Urinary bladder (tissue), 4 donors: ENCODE data around the gene PRSS57. TPM values are rescaled to one million over a fixed set of nuclear protein-coding genes. Genes with fewer than 3 reads are reported as not detected.
"Not testable (repeated sequence)": the region's sequence is repeated elsewhere in the genome, so short reads cannot be mapped to it uniquely, and the experiment has no call there.

Experiments used
- DNase-seq: peaks from one replicate; pipeline ENCODE4 v3.0.0-alpha.2; 2015; ENCODE audit errors: extremely low spot score
- H3K27ac ChIP-seq: one replicate; pipeline ENCODE4 v1.5.1; 2013; ENCODE audit warnings: low read depth, mild to moderate bottlenecking, moderate library complexity
- H3K36me3 ChIP-seq: one replicate; pipeline ENCODE4 v1.6.1; 2013; ENCODE audit warnings: mild to moderate bottlenecking, moderate library complexity; ENCODE audit not compliant: insufficient read depth
- H3K4me1 ChIP-seq: one replicate; pipeline ENCODE4 v1.6.1; 2013; ENCODE audit warnings: mild to moderate bottlenecking, moderate library complexity; ENCODE audit not compliant: insufficient read depth
- H3K4me3 ChIP-seq: one replicate; pipeline ENCODE4 v1.5.1; 2013; ENCODE audit warnings: low read depth, low read length
- WGBS: extraction: QIAGEN DNeasy Blood & Tissue Kit; methylation state at CpG from one replicate; pipeline ENCODE4 v1.1.7; 2013; 5-methylcytosine and 5-hydroxymethylcytosine counted together
- polyA plus RNA-seq: library from polyadenylated mRNA; stranded (reverse); fragments of 200-250 nt; gene quantifications from one replicate; pipeline ENCODE4 v1.2.3, GENCODE V29; 2013
- total RNA-seq: library from RNA; depleted of rRNA; stranded (reverse); fragments of >200 nt; gene quantifications from one replicate; pipeline ENCODE4 v1.2.3, GENCODE V29; 2014
- donor health status: healthy with polysubstance abuse.
- donor health status: healthy.

The PRSS57 gene
- total and polyA plus RNA-seq, 2 donors, result not detected

DNA sequence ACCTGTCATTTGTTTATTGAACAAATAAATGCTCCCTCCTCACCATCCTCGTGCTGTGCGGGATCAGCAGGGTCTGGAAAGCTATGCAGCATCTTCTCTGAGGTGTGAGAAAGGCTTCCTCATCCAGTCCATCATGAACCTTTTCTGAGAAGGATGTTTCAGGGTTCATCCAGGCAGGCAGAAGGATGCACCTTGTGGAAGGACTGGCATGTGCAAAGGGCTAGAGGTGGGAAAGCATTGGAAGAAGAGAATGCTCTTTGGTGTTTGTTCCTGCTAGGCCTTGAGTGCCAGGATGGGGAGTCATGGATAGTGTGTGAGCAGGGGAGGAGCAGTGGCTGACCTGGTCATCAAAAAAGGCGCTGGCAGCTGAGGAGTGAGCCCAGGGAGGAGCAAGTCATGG, 20.1 kb upstream of the PRSS57 start:
- Histone ChIP-seq H3K4me3 (no peak overlapping the region), H3K4me1 (no peaks in the 10 kb centered on the region), H3K27ac (no peak overlapping the region), H3K36me3 (no peaks in the 10 kb centered on the region)
- 98% methylated on average over 3 of the region's 3 CpGs for WGBS
- DNase-seq, result no peak

DNA sequence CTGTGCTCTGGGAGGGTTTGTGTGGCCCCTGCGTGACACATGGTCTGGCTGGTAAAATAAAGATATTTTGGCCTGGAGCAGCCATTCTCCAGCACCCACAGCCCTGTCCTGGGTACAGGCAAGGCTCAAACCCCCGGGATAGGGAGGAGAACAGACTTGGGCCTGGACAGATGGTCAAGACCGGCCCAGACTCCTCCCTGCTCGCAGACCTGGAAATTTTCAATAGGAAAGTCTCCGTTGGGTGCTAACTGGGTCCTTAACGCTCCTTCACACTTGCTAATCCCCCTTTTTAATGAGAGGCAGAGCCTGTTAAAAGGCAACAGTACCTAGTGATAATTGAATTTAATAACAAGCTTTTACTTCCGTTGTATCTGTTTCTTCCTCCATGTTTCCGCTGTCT, 16.0 kb upstream of the PRSS57 start:
- 82% methylated on average over 8 of the region's 8 CpGs for WGBS
- no peak for DNase-seq
- Histone ChIP-seq H3K36me3 (no peaks in the 10 kb centered on the region), H3K4me3 (no peak overlapping the region), H3K4me1 (no peaks in the 10 kb centered on the region), H3K27ac (no peak overlapping the region)

DNA sequence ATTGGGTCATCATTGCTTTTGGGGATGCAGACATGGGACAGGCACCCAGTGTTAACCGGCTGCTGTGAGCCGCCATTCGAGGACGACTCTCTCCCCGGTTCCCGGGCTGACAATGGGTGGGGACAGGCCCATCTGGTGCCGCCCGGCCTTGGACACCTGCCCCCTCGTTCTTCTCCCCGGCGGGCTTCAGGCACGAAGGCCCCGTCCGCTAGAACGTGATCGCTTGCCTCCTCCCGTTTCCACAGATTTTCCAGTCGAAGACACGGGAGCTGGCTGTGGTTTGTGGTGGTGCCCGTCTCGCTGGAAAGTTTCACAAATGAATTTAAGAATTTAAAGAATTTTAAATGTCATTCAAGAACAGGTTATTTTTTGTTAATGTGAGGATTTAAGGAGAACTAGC, 15.5 kb upstream of the PRSS57 start:
- Histone ChIP-seq H3K4me1 (no peaks in the 10 kb centered on the region), H3K36me3 (no peaks in the 10 kb centered on the region), H3K4me3 (peak overlapping the region; percentile 94), H3K27ac (no peak overlapping the region)
- WGBS, result 71% methylated on average over 21 of the region's 21 CpGs
- no peak for DNase-seq

DNA sequence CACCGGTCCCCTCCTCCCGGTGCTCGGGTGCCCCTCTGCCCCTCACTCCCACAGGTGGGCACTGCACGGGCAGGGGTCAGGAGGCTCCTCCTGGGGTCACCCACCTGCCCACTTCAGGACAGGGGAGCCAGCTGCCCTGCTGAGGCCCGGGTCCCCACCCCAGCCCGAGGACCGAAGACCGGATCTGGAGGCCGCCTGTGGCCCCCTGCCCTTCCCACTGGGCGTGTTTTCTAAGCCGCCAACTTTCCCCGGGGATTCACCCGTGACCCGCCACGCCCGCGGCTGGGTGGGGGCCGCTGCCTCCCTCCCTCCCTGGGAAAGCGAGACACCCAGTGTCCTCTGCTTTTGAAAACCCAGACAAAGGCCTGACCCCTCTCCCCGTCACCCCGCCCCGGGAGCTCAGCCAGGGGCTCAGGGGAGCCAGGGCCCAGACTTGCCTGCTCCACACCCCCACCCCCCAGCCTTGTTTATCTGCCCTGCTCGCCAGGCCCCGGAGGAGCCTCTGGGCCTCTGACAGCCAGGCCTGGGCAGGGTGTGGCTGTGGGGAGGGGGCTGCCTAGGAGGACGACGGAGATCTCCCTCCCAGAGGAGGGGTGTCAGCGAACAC, 14.8 kb upstream of the PRSS57 start:
- Histone ChIP-seq H3K27ac (peak overlapping the region; percentile 42), H3K36me3 (no peaks in the 10 kb centered on the region), H3K4me3 (peak overlapping the region; percentile 94), H3K4me1 (no peaks in the 10 kb centered on the region)
- WGBS, result 10% methylated on average over 27 of the region's 27 CpGs
- DNase-seq, result no peak

DNA sequence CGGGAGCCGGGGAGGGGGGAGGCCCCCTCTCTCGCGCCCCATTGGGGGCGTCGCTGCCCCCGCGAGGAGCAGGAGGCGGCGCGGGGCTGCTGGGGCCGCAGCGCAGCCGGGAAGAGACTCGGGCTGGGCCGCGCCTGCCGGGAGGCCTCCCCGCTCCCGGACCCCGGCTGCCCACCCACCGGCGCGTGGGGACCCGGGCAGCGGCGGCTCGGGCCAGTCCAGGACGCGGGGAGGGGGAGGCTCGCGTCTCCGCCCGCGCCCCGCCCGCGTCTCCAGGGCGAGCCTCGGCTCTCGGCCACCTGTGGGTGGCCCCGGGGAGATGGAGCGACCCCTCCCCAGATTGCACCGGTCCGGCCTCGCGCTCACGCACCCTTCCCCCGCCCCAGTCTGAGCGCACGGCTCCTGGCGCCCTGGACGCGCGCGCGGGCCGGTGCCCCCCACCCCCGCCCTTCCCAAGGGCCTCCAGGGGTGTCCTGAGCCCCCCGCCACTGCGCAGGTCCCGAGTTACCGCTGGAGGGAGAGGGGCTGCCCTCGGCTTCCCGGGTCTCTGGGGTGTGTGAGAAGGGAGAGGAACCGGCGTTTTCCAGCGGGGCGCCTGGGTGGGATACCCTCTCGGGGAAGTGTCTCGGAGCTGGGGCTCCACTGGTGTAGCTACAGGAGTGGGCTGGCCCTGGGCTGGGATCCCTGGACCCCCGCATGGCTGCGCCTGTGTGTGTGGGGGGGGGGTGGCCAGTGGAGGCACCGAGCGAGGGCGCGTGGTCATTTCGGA, 14.1 kb upstream of the PRSS57 start:
- under 1% methylated on average over 75 of the region's 78 CpGs for WGBS
- H3K4me1 ChIP-seq, result no peaks in the 10 kb centered on the region
- DNase-seq, result no peak
- H3K27ac ChIP-seq, result peak overlapping the region; percentile 42
- H3K4me3 ChIP-seq, result peak overlapping the region; percentile 94
- no peaks in the 10 kb centered on the region for H3K36me3 ChIP-seq

DNA sequence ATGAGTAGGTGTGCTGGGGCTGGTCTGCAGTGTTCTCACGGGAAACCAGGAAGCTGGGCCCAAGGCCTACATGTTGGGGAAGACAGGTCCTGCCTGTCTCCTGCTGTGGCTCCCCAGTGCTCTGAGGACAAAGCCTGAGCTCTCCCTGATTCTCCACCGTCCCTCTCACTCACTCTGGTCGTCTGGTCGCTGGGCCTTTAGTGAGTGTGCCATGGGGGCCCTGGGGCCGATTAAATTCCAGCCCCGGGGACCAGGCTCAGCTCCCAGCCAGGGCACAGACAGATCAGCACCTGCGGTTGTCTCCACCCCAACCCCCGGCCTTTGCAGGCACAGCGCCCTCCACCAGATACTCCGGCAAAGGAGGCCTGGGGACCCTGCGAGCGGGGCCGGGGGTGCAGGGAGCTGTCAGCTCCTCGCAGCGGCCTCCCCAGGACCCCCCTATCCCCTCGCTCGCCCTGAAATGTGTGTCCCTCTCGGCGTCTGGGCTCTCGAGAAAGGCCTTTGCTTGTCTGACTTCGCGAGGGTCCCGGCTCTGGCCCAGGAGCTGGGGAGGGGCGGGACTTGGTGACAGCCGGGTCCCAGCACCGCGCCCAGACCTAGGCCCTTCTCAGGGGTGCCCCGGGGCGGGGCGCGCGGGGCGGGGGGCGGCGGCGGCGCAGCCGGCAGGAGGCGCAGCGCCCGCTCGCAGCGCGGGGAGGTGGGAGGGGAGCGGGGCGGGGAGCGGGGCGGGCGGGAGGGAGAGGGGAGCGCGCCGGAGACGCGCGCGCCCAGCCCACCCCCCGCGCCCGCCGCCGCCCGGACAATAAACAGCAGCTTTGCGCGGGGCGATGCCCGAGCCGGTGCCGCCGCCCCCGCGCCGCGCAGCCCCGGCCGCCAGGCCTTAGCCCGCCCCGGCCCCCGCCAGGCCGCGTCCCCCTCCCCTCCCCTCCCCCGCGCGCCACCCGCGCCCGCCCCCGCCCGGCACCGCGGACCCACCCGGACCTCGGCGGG, 13.2 kb upstream of the PRSS57 start, which contains the start of gene PALM:
Gene PALM (plus strand): TSS at position 782 of the 990 bp plus-strand sequence. CDS start 212 bp downstream, outside the sequence.
- peak within 1 kb of the TSS; percentile 51 for H3K27ac ChIP-seq
- no peak for DNase-seq
- peak within 1 kb of the TSS; percentile 94 for H3K4me3 ChIP-seq
- no peaks in the 10 kb centered on the region for H3K36me3 ChIP-seq
- no peaks in the 10 kb centered on the region for H3K4me1 ChIP-seq
- 9% methylated on average over 74 of the region's 93 CpGs for WGBS

DNA sequence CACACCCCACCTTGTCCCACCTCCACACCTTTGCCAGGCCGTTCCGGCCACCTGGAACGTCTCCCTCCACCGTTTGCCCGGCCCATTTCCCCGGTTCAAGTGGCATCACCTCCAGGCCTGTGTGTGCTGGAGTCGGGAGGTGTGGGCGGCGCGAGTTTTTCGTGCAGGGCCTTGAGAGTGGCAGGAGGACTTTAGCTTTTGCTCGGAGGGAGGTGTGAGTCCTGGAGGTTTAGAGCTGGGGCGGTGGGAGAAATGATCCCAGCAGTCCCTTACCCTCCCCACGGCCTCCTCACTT, 9.1 kb upstream of the PRSS57 start:
- WGBS, result 35% methylated on average over 14 of the region's 14 CpGs
- no peak overlapping the region for H3K4me3 ChIP-seq

DNA sequence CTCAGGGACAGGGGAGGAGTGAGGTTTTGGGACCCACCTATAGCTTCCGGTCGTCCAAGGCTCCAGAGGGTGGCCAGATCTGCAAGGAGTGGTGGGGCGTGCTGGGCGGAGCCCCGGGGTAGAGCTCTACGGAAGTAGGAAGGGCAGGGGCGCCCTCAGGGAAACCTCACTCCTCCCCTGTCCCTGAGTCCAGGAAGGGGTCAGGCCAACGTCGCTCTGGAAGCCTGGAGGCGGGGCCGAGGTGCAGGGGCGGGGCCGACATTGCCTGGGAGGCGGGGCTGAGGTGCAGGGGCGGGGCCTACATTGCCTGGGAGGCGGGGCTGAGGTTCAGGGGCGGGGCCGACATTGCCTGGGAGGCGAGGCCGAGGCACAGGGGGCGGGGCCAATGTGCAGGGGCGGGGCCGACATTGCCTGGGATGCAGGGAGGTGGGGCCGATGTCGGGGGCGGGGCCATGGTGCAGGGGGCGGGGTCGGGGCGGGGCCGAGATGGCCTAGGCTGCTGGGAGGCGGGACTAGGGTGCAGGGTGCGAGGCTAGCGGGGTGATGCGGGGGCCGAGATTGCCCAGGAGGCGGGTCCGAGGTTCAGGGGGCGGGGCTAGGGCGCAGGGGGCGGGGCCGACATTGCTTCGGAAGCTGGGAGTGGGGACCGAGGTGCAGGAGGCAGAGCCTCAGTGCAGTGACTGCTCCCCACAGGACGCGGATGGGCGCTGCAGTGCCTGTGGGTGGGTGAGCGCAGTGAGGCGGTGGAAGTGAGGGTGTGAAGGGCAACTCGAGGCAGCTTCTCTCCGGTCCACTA, 8.6 kb upstream of the PRSS57 start:
- H3K4me1 ChIP-seq, result no peaks in the 10 kb centered on the region
- no peaks in the 10 kb centered on the region for H3K36me3 ChIP-seq
- 7% methylated on average over 50 of the region's 50 CpGs for WGBS
- H3K4me3 ChIP-seq, result no peak overlapping the region
- H3K27ac ChIP-seq, result no peak overlapping the region
- DNase-seq, result no peak

More for the DNA sequence above, 9.1 kb upstream of the PRSS57 start:
- Histone ChIP-seq H3K27ac (no peak overlapping the region), H3K4me1 (no peaks in the 10 kb centered on the region), H3K36me3 (no peaks in the 10 kb centered on the region)
- no peak for DNase-seq

DNA sequence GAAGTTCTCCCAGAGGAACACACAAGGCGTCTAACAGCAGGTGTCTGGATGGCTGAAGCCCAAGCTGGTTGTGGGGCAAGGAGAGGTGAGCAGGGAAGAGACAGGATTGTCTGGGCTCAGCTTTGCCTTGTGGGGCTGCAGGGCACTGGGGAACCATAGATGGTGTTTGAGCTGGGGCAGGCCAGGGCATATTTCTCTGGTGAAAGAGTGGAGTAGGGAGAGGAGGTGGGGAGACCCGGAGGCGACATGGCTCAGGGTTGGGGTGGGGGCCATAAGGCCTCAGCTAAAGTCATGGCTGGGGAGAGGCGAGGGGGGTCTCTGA, 8.0 kb upstream of the PRSS57 start:
- no peaks in the 10 kb centered on the region for H3K4me1 ChIP-seq
- no peaks in the 10 kb centered on the region for H3K36me3 ChIP-seq
- no peak overlapping the region for H3K27ac ChIP-seq
- WGBS, result 53% methylated on average over 4 of the region's 4 CpGs
- H3K4me3 ChIP-seq, result no peak overlapping the region
- no peak for DNase-seq

DNA sequence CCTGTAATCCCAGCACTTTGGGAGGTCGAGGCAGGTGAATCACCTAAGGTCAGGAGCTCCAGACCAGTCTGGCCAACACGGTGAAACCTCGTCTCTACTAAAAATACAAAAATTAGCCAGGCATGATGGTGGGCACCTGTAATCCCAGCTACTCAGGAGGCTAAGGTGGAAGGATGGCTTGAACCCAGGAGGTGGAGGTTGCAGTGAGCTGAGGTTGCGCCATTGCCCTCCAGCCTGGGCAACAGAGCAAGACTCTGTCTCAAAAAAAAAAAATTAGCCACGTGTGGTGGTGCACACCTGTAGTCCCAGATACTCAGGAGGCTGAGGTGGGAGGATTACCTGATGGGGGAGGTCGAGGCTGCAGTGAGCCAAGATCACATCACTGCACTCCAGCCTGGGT, 7.6 kb upstream of the PRSS57 start:
- DNase-seq, H3K27ac ChIP-seq, H3K36me3 ChIP-seq, H3K4me3 ChIP-seq, H3K4me1 ChIP-seq: not testable (repeated sequence)
- 80% methylated on average over 6 of the region's 6 CpGs for WGBS

DNA sequence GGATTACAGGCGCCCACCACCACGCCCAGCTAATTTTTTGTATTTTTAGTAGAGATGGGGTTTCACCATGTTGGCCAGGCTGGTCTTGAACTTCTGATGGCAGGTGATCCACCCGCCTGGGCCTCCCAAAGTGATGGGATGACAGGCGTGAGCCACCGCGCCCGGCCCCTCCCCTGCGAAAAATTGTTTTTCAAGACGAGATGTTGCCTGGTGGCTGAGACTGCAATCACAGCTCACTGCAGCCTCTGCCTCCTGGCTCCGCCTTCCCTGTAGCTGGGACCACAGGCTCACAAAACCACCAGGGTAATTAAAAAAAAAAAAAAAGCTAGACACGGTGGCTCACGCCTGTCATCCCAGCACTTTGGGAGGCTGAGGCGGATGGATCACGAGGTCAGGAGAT, 4.6 kb upstream of the PRSS57 start:
- H3K4me1 ChIP-seq, H3K27ac ChIP-seq, DNase-seq, H3K4me3 ChIP-seq, H3K36me3 ChIP-seq: not testable (repeated sequence)
- 76% methylated on average over 14 of the region's 14 CpGs for WGBS

DNA sequence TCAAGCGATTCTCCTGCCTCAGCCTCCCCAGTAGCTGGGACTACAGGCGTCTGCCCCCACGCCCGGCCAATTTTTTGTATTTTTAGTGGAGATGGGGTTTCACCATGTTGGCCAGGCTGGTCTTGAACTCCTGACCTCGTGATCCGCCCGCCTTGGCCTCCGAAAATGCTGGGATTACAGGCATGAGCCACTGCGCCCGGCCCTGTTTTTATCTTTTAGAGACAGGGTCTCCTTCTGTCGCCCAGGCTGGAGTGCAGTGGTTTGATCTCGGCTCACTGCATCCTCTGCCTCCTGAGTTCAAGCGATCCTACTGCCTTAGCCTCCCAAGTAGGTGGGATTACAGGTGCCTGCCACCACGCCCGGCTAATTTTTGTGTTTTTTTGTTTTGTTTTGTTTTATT, 3.3 kb upstream of the PRSS57 start:
- not testable (repeated sequence) for H3K4me1 ChIP-seq, H3K27ac ChIP-seq, H3K36me3 ChIP-seq, H3K4me3 ChIP-seq, DNase-seq
- 95% methylated on average over 15 of the region's 15 CpGs for WGBS
